Measurements from ENCODE around the gene SLC5A11. TPM values are rescaled to one million over a fixed set of nuclear protein-coding genes. Genes with fewer than 3 reads are reported as not detected.

SLC5A11 gene, protein sequence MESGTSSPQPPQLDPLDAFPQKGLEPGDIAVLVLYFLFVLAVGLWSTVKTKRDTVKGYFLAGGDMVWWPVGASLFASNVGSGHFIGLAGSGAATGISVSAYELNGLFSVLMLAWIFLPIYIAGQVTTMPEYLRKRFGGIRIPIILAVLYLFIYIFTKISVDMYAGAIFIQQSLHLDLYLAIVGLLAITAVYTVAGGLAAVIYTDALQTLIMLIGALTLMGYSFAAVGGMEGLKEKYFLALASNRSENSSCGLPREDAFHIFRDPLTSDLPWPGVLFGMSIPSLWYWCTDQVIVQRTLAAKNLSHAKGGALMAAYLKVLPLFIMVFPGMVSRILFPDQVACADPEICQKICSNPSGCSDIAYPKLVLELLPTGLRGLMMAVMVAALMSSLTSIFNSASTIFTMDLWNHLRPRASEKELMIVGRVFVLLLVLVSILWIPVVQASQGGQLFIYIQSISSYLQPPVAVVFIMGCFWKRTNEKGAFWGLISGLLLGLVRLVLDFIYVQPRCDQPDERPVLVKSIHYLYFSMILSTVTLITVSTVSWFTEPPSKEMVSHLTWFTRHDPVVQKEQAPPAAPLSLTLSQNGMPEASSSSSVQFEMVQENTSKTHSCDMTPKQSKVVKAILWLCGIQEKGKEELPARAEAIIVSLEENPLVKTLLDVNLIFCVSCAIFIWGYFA
- total RNA-seq, result not detected in 2 replicates
- long read RNA-seq, result 0 reads

GRCh38 chr16:24845726-24846547 is at the start of gene SLC5A11:
Gene SLC5A11 (plus strand): TSS chr16:24845963. CDS start chr16:24858644, 12,681 bp downstream.
- TF ChIP-seq, protein P1, sequence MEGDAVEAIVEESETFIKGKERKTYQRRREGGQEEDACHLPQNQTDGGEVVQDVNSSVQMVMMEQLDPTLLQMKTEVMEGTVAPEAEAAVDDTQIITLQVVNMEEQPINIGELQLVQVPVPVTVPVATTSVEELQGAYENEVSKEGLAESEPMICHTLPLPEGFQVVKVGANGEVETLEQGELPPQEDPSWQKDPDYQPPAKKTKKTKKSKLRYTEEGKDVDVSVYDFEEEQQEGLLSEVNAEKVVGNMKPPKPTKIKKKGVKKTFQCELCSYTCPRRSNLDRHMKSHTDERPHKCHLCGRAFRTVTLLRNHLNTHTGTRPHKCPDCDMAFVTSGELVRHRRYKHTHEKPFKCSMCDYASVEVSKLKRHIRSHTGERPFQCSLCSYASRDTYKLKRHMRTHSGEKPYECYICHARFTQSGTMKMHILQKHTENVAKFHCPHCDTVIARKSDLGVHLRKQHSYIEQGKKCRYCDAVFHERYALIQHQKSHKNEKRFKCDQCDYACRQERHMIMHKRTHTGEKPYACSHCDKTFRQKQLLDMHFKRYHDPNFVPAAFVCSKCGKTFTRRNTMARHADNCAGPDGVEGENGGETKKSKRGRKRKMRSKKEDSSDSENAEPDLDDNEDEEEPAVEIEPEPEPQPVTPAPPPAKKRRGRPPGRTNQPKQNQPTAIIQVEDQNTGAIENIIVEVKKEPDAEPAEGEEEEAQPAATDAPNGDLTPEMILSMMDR (IDR thresholded peaks at IDR 0.05), result no peak
- Mint-ChIP-seq H3K9me3 (ENCODE audit: unreplicated experiment) (no peaks in the 10 kb centered on the region), H3K27me3 (ENCODE audit: unreplicated experiment) (no peaks in the 10 kb centered on the region), H3K4me3 (ENCODE audit: unreplicated experiment) (no peak within 1 kb of the TSS), H3K36me3 (ENCODE audit: unreplicated experiment) (no peaks in the 10 kb centered on the region), H3K27ac (ENCODE audit: unreplicated experiment) (no peak within 1 kb of the TSS), H3K4me1 (ENCODE audit: unreplicated experiment) (peaks cover 3% of the 10 kb centered on the region)
- DNase-seq (ENCODE audit: extremely low spot score, unreplicated experiment), result no peak

- Mint-ChIP-seq H3K27ac (ENCODE audit: unreplicated experiment) (no peak overlapping the region), H3K27me3 (ENCODE audit: unreplicated experiment) (no peaks in the 10 kb centered on the region), H3K4me1 (ENCODE audit: unreplicated experiment) (no peaks in the 10 kb centered on the region), H3K36me3 (ENCODE audit: unreplicated experiment) (peaks cover 75% of the 10 kb centered on the region), H3K4me3 (ENCODE audit: unreplicated experiment) (no peak overlapping the region), H3K9me3 (ENCODE audit: unreplicated experiment) (no peaks in the 10 kb centered on the region)
- DNase-seq (ENCODE audit: extremely low spot score, unreplicated experiment), result no peak
- TF ChIP-seq, protein P1 (IDR thresholded peaks at IDR 0.05), result peak; percentile 28
These were observed 45.2 kb upstream of the SLC5A11 start for GRCh38 chr16:24800586-24800985.

DNA sequence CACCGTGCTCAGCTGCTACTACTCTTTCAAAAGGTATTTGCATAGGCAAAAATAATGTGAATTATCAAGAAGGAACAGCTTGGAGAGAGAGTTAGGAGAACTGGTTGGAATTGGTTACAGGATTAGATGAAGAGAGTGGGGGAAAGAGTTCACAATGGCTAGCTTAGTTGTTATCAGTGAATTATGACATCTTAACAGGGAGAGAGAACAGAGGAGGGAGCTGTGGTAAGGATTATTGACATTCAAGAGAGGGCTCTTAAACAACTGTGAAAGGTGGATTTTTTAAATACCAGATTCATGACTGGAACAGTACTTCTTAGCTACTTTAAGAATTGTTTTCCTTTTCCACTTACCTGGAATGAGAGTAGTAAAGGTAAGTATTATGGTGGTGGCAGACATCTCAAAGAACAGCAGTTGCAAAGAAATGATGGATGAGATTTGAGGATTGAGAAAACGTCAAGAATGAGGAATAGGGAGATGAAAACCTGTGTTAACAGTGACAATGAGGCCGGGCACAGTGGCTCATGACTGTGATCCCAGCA is 43.9 kb upstream of the SLC5A11 start:
- H3K4me3 Mint-ChIP-seq (ENCODE audit: unreplicated experiment), result no peak overlapping the region
- TF ChIP-seq, protein P1 (IDR thresholded peaks at IDR 0.05), result no peak
- no peak overlapping the region for H3K27ac Mint-ChIP-seq (ENCODE audit: unreplicated experiment)
- no peaks in the 10 kb centered on the region for H3K4me1 Mint-ChIP-seq (ENCODE audit: unreplicated experiment)
- no peaks in the 10 kb centered on the region for H3K9me3 Mint-ChIP-seq (ENCODE audit: unreplicated experiment)
- no peaks in the 10 kb centered on the region for H3K27me3 Mint-ChIP-seq (ENCODE audit: unreplicated experiment)
- DNase-seq (ENCODE audit: extremely low spot score, unreplicated experiment), result no peak
- peaks cover 76% of the 10 kb centered on the region for H3K36me3 Mint-ChIP-seq (ENCODE audit: unreplicated experiment)

- TF ChIP-seq, protein P1 (IDR thresholded peaks at IDR 0.05), result no peak
- Mint-ChIP-seq H3K27me3 (ENCODE audit: unreplicated experiment) (no peaks in the 10 kb centered on the region), H3K4me1 (ENCODE audit: unreplicated experiment) (no peaks in the 10 kb centered on the region), H3K27ac (ENCODE audit: unreplicated experiment) (no peak overlapping the region), H3K4me3 (ENCODE audit: unreplicated experiment) (no peak overlapping the region), H3K9me3 (ENCODE audit: unreplicated experiment) (no peaks in the 10 kb centered on the region), H3K36me3 (ENCODE audit: unreplicated experiment) (peaks cover 67% of the 10 kb centered on the region)
- DNase-seq (ENCODE audit: extremely low spot score, unreplicated experiment), result no peak
These were observed 40.3 kb upstream of the SLC5A11 start for GRCh38 chr16:24805484-24805883.

Measured in osteocyte (in vitro differentiated cells).